Trophoblast cell (in vitro differentiated cells and primary cell): ENCODE results near the gene NR1H2.

Experiments
- DNase-seq, 2 donors: peaks; one replicate each; pipeline ENCODE4 v3.0.0-alpha.2; 2016
- H2AFZ ChIP-seq: 2 replicates; pipeline ENCODE4 v1.6.1; 2013; ENCODE audit warnings: low read length, moderate library complexity, mild to moderate bottlenecking; ENCODE audit not compliant: insufficient read depth, poor library complexity
- H2AK5ac ChIP-seq: 2 replicates; pipeline ENCODE4 v1.6.1; 2013; ENCODE audit warnings: mild to moderate bottlenecking, low read length
- H2BK120ac ChIP-seq: 2 replicates; pipeline ENCODE4 v1.6.1; 2013; ENCODE audit warnings: low read length, mild to moderate bottlenecking, moderate library complexity; ENCODE audit not compliant: insufficient read depth, poor library complexity
- H2BK12ac ChIP-seq: 2 replicates; pipeline ENCODE4 v1.6.1; 2013; ENCODE audit warnings: mild to moderate bottlenecking, low read length, moderate library complexity
- H2BK5ac ChIP-seq: 2 replicates; pipeline ENCODE4 v1.6.1; 2013; ENCODE audit warnings: low read length, low read depth, moderate library complexity, mild to moderate bottlenecking; ENCODE audit not compliant: poor library complexity
- H3K14ac ChIP-seq: 2 replicates; pipeline ENCODE4 v1.6.1; 2013; ENCODE audit warnings: mild to moderate bottlenecking, low read length
- H3K18ac ChIP-seq: 2 replicates; pipeline ENCODE4 v1.6.1; 2013; ENCODE audit warnings: mild to moderate bottlenecking, low read length
- H3K23ac ChIP-seq: 2 replicates; pipeline ENCODE4 v1.6.1; 2013; ENCODE audit warnings: low read length
- H3K27ac ChIP-seq: 2 replicates; pipeline ENCODE4 v1.5.1; 2013; ENCODE audit warnings: low read depth, mild to moderate bottlenecking, inconsistent platforms, low read length, moderate library complexity
- H3K27me3 ChIP-seq: 2 replicates; pipeline ENCODE4 v1.6.1; 2013; ENCODE audit warnings: inconsistent platforms, mild to moderate bottlenecking, low read length, moderate library complexity; ENCODE audit not compliant: insufficient read depth
- H3K36me3 ChIP-seq, 2 experiments: 1 replicate in 1 of 2; 2 replicates in 1 of 2; pipeline ENCODE4 v1.6.1; 2013; ENCODE audit warnings: low read length in 2 of 2, mild to moderate bottlenecking in 2 of 2, moderate library complexity in 1 of 2; ENCODE audit not compliant: insufficient read depth in 2 of 2, control insufficient read depth in 1 of 2
- H3K4ac ChIP-seq: 2 replicates; pipeline ENCODE4 v1.6.1; 2013; ENCODE audit warnings: low read depth, mild to moderate bottlenecking, low read length, moderate library complexity
- H3K4me1 ChIP-seq, 2 experiments: 1 replicate in 1 of 2; 2 replicates in 1 of 2; pipeline ENCODE4 v1.6.1; 2013; ENCODE audit warnings: low read length in 2 of 2, mild to moderate bottlenecking in 2 of 2, moderate library complexity in 1 of 2; ENCODE audit not compliant: insufficient read depth in 2 of 2, control insufficient read depth in 1 of 2
- H3K4me2 ChIP-seq: 2 replicates; pipeline ENCODE4 v1.6.1; 2013; ENCODE audit warnings: inconsistent platforms, mild to moderate bottlenecking, low read length, moderate library complexity
- H3K4me3 ChIP-seq: 2 replicates; pipeline ENCODE4 v1.5.1; 2013; ENCODE audit warnings: mild to moderate bottlenecking, low read depth, low read length, inconsistent platforms
- H3K79me1 ChIP-seq: one replicate; pipeline ENCODE4 v1.6.1; 2013; ENCODE audit warnings: low read length
- H3K79me2 ChIP-seq: 2 replicates; pipeline ENCODE4 v1.6.1; 2013; ENCODE audit warnings: low read length, mild to moderate bottlenecking; ENCODE audit not compliant: control insufficient read depth, insufficient read depth, poor library complexity
- H3K9ac ChIP-seq: 2 replicates; pipeline ENCODE4 v1.6.1; 2013; ENCODE audit warnings: mild to moderate bottlenecking, low read length
- H3K9me3 ChIP-seq: 2 replicates; pipeline ENCODE4 v1.6.1; 2013; ENCODE audit warnings: low read depth, mild to moderate bottlenecking, control low read depth, inconsistent platforms, low read length; ENCODE audit not compliant: insufficient read depth
- H4K12ac ChIP-seq: 2 replicates; pipeline ENCODE4 v1.6.1; 2013; ENCODE audit warnings: low read depth, mild to moderate bottlenecking, low read length, moderate library complexity
- H4K8ac ChIP-seq: 2 replicates; pipeline ENCODE4 v1.6.1; 2013; ENCODE audit warnings: low read depth, mild to moderate bottlenecking, low read length, moderate library complexity
- H4K91ac ChIP-seq: one replicate; pipeline ENCODE4 v1.6.1; 2013; ENCODE audit warnings: low read depth, mild to moderate bottlenecking, low read length, moderate library complexity
- WGBS: extraction: QIAGEN DNeasy Blood & Tissue Kit; methylation state at CpG from one replicate; pipeline ENCODE4 v1.1.7; 2013; ENCODE audit warnings: missing lambda C conversion rate; ENCODE audit not compliant: insufficient read length, insufficient coverage; ENCODE audit errors: extremely low coverage; 5-methylcytosine and 5-hydroxymethylcytosine counted together

Gene NR1H2

DNA sequence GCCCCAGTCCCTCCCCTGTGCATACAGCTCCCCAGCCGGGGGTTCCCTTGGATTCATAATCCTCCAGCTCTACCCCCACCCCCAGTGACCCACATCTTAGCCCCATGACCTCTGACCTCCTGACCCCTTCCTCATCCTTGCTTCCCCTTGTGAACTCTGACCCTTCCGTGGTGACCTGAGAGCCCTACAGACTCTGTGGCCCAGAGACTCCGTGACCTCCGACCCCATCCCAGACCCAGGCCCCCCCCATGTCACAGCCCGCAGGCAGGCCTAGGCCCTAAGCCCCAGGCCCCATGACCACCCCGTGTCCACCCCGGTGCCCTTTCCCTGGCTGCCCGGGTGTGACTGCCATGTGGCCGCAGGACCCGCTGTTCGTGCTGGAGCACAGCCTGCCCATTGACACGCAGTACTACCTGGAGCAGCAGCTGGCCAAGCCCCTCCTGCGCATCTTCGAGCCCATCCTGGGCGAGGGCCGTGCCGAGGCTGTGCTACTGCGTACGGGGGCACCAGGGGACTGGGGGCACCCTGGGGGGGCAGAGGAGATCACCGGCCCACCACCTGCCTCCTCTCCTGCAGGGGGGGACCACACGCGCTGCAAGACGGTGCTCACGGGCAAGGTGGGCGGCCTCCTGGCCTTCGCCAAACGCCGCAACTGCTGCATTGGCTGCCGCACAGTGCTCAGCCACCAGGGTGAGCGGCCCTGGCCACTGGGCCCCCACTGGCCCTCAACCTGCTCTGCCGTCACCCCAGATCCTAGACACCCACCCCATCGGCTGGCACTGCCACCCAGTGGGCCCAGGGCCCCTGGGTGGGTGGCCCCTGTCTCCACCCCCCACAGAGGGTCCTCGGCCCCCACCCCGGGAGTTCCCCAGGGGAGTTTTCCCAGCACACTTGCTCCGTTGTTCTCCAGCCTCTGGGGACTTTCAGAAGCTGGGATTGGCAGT, 40.0 kb downstream of the NR1H2 start:
- Histone ChIP-seq H3K9me3 (peaks cover 1% of the 10 kb centered on the region), H3K27me3 (peaks cover 2% of the 10 kb centered on the region), H2BK12ac (no peak overlapping the region), H3K9ac (no peak overlapping the region), H3K4me1 (no peaks in the 10 kb centered on the region), H4K91ac (no peak overlapping the region), H3K18ac (no peak overlapping the region), H3K79me2 (no peaks in the 10 kb centered on the region), H3K36me3 (peaks cover 9 to 13% of the 10 kb centered on the region in 2 experiments), H2BK120ac (no peak overlapping the region), H2AK5ac (no peak overlapping the region), H2BK5ac (no peak overlapping the region), H4K8ac (no peak overlapping the region), H3K14ac (no peak overlapping the region), H2AFZ (no peak overlapping the region), H3K27ac (no peak overlapping the region), H3K79me1 (no peaks in the 10 kb centered on the region), H3K4ac (no peak overlapping the region), H3K4me3 (no peak overlapping the region), H3K23ac (no peak overlapping the region), H3K4me2 (no peak overlapping the region), H4K12ac (no peak overlapping the region)
- DNase-seq, result no peak
- no CpG with 5 or more reads among the region's 35 CpGs for WGBS

- peaks cover 9 to 13% of the 10 kb centered on the region in 2 experiments for H3K36me3 ChIP-seq
- H3K27ac ChIP-seq, result no peak overlapping the region
- WGBS, result no CpG with 5 or more reads among the region's 42 CpGs
- no peak overlapping the region for H3K4me3 ChIP-seq
- H3K23ac ChIP-seq, result no peak overlapping the region
- no peak overlapping the region for H4K12ac ChIP-seq
- no peak overlapping the region for H4K91ac ChIP-seq
- H3K27me3 ChIP-seq, result peaks cover 2% of the 10 kb centered on the region
- no peaks in the 10 kb centered on the region for H3K4me1 ChIP-seq
- no peaks in the 10 kb centered on the region for H3K79me1 ChIP-seq
- no peak for DNase-seq
- H2AK5ac ChIP-seq, result no peak overlapping the region
- no peak overlapping the region for H2BK12ac ChIP-seq
- H2BK120ac ChIP-seq, result no peak overlapping the region
- peaks cover 1% of the 10 kb centered on the region for H3K9me3 ChIP-seq
- H3K14ac ChIP-seq, result no peak overlapping the region
- H2AFZ ChIP-seq, result no peak overlapping the region
- no peak overlapping the region for H3K4me2 ChIP-seq
- H3K4ac ChIP-seq, result no peak overlapping the region
- no peak overlapping the region for H4K8ac ChIP-seq
- no peaks in the 10 kb centered on the region for H3K79me2 ChIP-seq
- H3K18ac ChIP-seq, result no peak overlapping the region
- H2BK5ac ChIP-seq, result no peak overlapping the region
- no peak overlapping the region for H3K9ac ChIP-seq
These were observed 41.1 kb downstream of the NR1H2 start for GRCh38 chr19:50417111-50418081.

- H2BK120ac ChIP-seq, result no peak within 1 kb of the TSS
- DNase-seq, result no peak
- H3K4me2 ChIP-seq, result no peak within 1 kb of the TSS
- no peak within 1 kb of the TSS for H3K18ac ChIP-seq
- no peaks in the 10 kb centered on the region for H3K79me2 ChIP-seq
- peaks cover 7% of the 10 kb centered on the region in 2 experiments for H3K36me3 ChIP-seq
- H3K23ac ChIP-seq, result no peak within 1 kb of the TSS
- H3K9me3 ChIP-seq, result peaks cover 1% of the 10 kb centered on the region
- peaks cover 2% of the 10 kb centered on the region for H3K27me3 ChIP-seq
- H3K14ac ChIP-seq, result no peak within 1 kb of the TSS
- no peak within 1 kb of the TSS for H2BK5ac ChIP-seq
- H3K4me1 ChIP-seq, result no peaks in the 10 kb centered on the region
- H2AK5ac ChIP-seq, result no peak within 1 kb of the TSS
- no peak within 1 kb of the TSS for H4K12ac ChIP-seq
- H2BK12ac ChIP-seq, result no peak within 1 kb of the TSS
- H3K4ac ChIP-seq, result no peak within 1 kb of the TSS
- no peak within 1 kb of the TSS for H3K9ac ChIP-seq
- H4K91ac ChIP-seq, result no peak within 1 kb of the TSS
- H3K27ac ChIP-seq, result no peak within 1 kb of the TSS
- no peaks in the 10 kb centered on the region for H3K79me1 ChIP-seq
- H4K8ac ChIP-seq, result no peak within 1 kb of the TSS
- H3K4me3 ChIP-seq, result no peak within 1 kb of the TSS
- WGBS, result no CpG with 5 or more reads among the region's 34 CpGs
- H2AFZ ChIP-seq, result no peak within 1 kb of the TSS
These were observed 42.1 kb downstream of the NR1H2 start, which contains the start of gene SPIB for GRCh38 chr19:50418176-50419021. SPIB (plus strand) TSS chr19:50418938; CDS start chr19:50418963, 25 bp downstream.
